Measurements from ENCODE around the gene SVEP1.

Gene SVEP1

GRCh38 chr9:110521206-110521605 lies 58.3 kb downstream of the SVEP1 start:
- Histone ChIP-seq H3K4me2 (ENCODE audit: insufficient read depth, low read length, poor library complexity, severe bottlenecking) (no peak overlapping the region), H2BK15ac (ENCODE audit: low read length) (no peak overlapping the region), H3K36me3 (replicated peaks in 1 of 2; ENCODE audit: control insufficient read depth in 2 of 2, insufficient read depth in 2 of 2, low read length in 2 of 2) (no peaks in the 10 kb centered on the region), H3K4ac (ENCODE audit: low read length) (no peak overlapping the region), H3K27ac (replicated peaks; ENCODE audit: low read length) (no peak overlapping the region), H2AK5ac (ENCODE audit: low read depth, low read length) (no peak overlapping the region), H3K14ac (ENCODE audit: low read length) (no peak overlapping the region), H4K8ac (ENCODE audit: low read depth, low read length) (no peak overlapping the region), H3K23ac (ENCODE audit: low read depth, low read length, poor library complexity) (no peak overlapping the region), H3K27me3 (ENCODE audit: control insufficient read depth in 3 of 3, insufficient read depth in 3 of 3, low read depth in 1 of 3, low read length in 3 of 3) (no peaks in the 10 kb centered on the region), H3K79me1 (ENCODE audit: low read depth, low read length) (no peaks in the 10 kb centered on the region), H2BK12ac (ENCODE audit: low read length) (no peak overlapping the region), H3K4me3 (ENCODE audit: low read length in 2 of 2) (no peak overlapping the region), H3K18ac (ENCODE audit: low read length) (no peak overlapping the region), H2BK120ac (ENCODE audit: low read depth, low read length) (no peak overlapping the region), H4K91ac (ENCODE audit: low read depth, low read length, poor library complexity) (no peak overlapping the region), H3K9ac (ENCODE audit: low read depth, low read length, poor library complexity) (no peak overlapping the region), H3K9me3 (replicated peaks in 1 of 2; ENCODE audit: control insufficient read depth in 2 of 2, insufficient read depth in 1 of 2, low read depth in 1 of 2, low read length in 2 of 2) (no peaks in the 10 kb centered on the region), H3K4me1 (ENCODE audit: control insufficient read depth in 2 of 2, insufficient read depth in 1 of 2, low read depth in 1 of 2, low read length in 2 of 2) (peaks cover 0 to 4% of the 10 kb centered on the region in 2 donors), H2AFZ (ENCODE audit: low read length) (peak overlapping the region; percentile 32), H2BK5ac (ENCODE audit: low read length) (no peak overlapping the region)
- no CpG with 5 or more reads among the region's 2 CpGs for WGBS, 2 donors (ENCODE audit: extremely low coverage in 2 of 2, insufficient read length in 2 of 2, insufficient replicate concordance in 1 of 2)
- DNase-seq (ENCODE audit: low spot score) = no peak

GRCh38 chr9:110520120-110520701 lies 59.3 kb downstream of the SVEP1 start:
- Histone ChIP-seq H3K4me2 (ENCODE audit: insufficient read depth, low read length, poor library complexity, severe bottlenecking) (no peak overlapping the region), H3K14ac (ENCODE audit: low read length) (no peak overlapping the region), H2AK5ac (ENCODE audit: low read depth, low read length) (no peak overlapping the region), H3K4ac (ENCODE audit: low read length) (no peak overlapping the region), H3K9ac (ENCODE audit: low read depth, low read length, poor library complexity) (no peak overlapping the region), H2BK120ac (ENCODE audit: low read depth, low read length) (no peak overlapping the region), H4K91ac (ENCODE audit: low read depth, low read length, poor library complexity) (no peak overlapping the region), H2BK12ac (ENCODE audit: low read length) (no peak overlapping the region), H2BK5ac (ENCODE audit: low read length) (no peak overlapping the region), H3K27me3 (ENCODE audit: control insufficient read depth in 3 of 3, insufficient read depth in 3 of 3, low read depth in 1 of 3, low read length in 3 of 3) (no peaks in the 10 kb centered on the region), H3K9me3 (replicated peaks in 1 of 2; ENCODE audit: control insufficient read depth in 2 of 2, insufficient read depth in 1 of 2, low read depth in 1 of 2, low read length in 2 of 2) (no peaks in the 10 kb centered on the region), H3K36me3 (replicated peaks in 1 of 2; ENCODE audit: control insufficient read depth in 2 of 2, insufficient read depth in 2 of 2, low read length in 2 of 2) (no peaks in the 10 kb centered on the region), H2BK15ac (ENCODE audit: low read length) (no peak overlapping the region), H3K4me3 (ENCODE audit: low read length in 2 of 2) (no peak overlapping the region), H2AFZ (ENCODE audit: low read length) (no peak overlapping the region), H3K23ac (ENCODE audit: low read depth, low read length, poor library complexity) (no peak overlapping the region), H3K18ac (ENCODE audit: low read length) (no peak overlapping the region), H3K4me1 (ENCODE audit: control insufficient read depth in 2 of 2, insufficient read depth in 1 of 2, low read depth in 1 of 2, low read length in 2 of 2) (peaks cover 0 to 4% of the 10 kb centered on the region in 2 donors), H4K8ac (ENCODE audit: low read depth, low read length) (no peak overlapping the region), H3K27ac (replicated peaks; ENCODE audit: low read length) (no peak overlapping the region), H3K79me1 (ENCODE audit: low read depth, low read length) (no peaks in the 10 kb centered on the region)
- WGBS, 2 donors (ENCODE audit: extremely low coverage in 2 of 2, insufficient read length in 2 of 2, insufficient replicate concordance in 1 of 2) = 100% methylated on average over 1 of the region's 6 CpGs; no CpG with 5 or more reads in 1 of the 2 donors
- DNase-seq (ENCODE audit: low spot score) = no peak

- DNase-seq (ENCODE audit: low spot score) = no peak
- no peaks in the 10 kb centered on the region for H3K9me3 ChIP-seq (replicated peaks in 1 of 2; ENCODE audit: control insufficient read depth in 2 of 2, insufficient read depth in 1 of 2, low read depth in 1 of 2, low read length in 2 of 2)
Observed at GRCh38 chr9:110517483-110517882, 62.1 kb downstream of the SVEP1 start.

DNA sequence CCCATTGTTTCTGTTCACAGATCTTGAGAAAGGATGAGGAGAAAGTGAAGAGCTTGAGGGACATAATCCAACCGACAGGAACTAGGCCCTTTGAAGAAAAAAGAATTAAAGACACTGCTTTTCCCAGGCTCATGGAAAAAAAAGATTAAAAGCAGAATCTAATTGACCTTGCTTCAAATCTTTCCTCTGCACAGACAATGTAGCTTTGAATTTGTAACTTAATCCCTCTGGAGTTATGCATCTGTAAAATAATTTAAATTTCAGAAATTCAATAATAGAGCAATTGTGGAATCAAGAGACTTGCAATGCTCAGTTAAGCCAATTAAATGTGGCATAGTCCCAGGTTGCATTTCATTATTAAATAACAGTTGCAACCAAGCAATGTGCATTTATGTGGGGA lies 64.6 kb downstream of the SVEP1 start:
- Histone ChIP-seq H3K4ac (ENCODE audit: low read length) (no peak overlapping the region), H2AFZ (ENCODE audit: low read length) (no peak overlapping the region), H4K91ac (ENCODE audit: low read depth, low read length, poor library complexity) (no peak overlapping the region), H3K4me1 (ENCODE audit: control insufficient read depth in 2 of 2, insufficient read depth in 1 of 2, low read depth in 1 of 2, low read length in 2 of 2) (peaks cover 0 to 3% of the 10 kb centered on the region in 2 donors), H3K9ac (ENCODE audit: low read depth, low read length, poor library complexity) (no peak overlapping the region), H3K27me3 (ENCODE audit: control insufficient read depth in 3 of 3, insufficient read depth in 3 of 3, low read depth in 1 of 3, low read length in 3 of 3) (no peaks in the 10 kb centered on the region), H3K79me1 (ENCODE audit: low read depth, low read length) (no peaks in the 10 kb centered on the region), H3K18ac (ENCODE audit: low read length) (no peak overlapping the region), H3K23ac (ENCODE audit: low read depth, low read length, poor library complexity) (no peak overlapping the region), H2BK120ac (ENCODE audit: low read depth, low read length) (no peak overlapping the region), H3K4me2 (ENCODE audit: insufficient read depth, low read length, poor library complexity, severe bottlenecking) (no peak overlapping the region), H2BK5ac (ENCODE audit: low read length) (no peak overlapping the region), H3K27ac (replicated peaks; ENCODE audit: low read length) (no peak overlapping the region), H3K9me3 (replicated peaks in 1 of 2; ENCODE audit: control insufficient read depth in 2 of 2, insufficient read depth in 1 of 2, low read depth in 1 of 2, low read length in 2 of 2) (peaks cover 0 to 3% of the 10 kb centered on the region in 2 donors), H2BK15ac (ENCODE audit: low read length) (no peak overlapping the region), H3K36me3 (replicated peaks in 1 of 2; ENCODE audit: control insufficient read depth in 2 of 2, insufficient read depth in 2 of 2, low read length in 2 of 2) (no peaks in the 10 kb centered on the region), H4K8ac (ENCODE audit: low read depth, low read length) (no peak overlapping the region), H2AK5ac (ENCODE audit: low read depth, low read length) (no peak overlapping the region), H3K14ac (ENCODE audit: low read length) (no peak overlapping the region), H2BK12ac (ENCODE audit: low read length) (no peak overlapping the region), H3K4me3 (ENCODE audit: low read length in 2 of 2) (no peak overlapping the region)
- DNase-seq (ENCODE audit: low spot score) = no peak
- WGBS, 2 donors (ENCODE audit: extremely low coverage in 2 of 2, insufficient read length in 2 of 2, insufficient replicate concordance in 1 of 2) = no CpG with 5 or more reads among the region's 1 CpG

More at GRCh38 chr9:110517483-110517882, 62.1 kb downstream of the SVEP1 start:
- Histone ChIP-seq H2BK120ac (ENCODE audit: low read depth, low read length) (no peak overlapping the region), H3K4me1 (ENCODE audit: control insufficient read depth in 2 of 2, insufficient read depth in 1 of 2, low read depth in 1 of 2, low read length in 2 of 2) (peaks cover 0 to 4% of the 10 kb centered on the region in 2 donors), H3K4me2 (ENCODE audit: insufficient read depth, low read length, poor library complexity, severe bottlenecking) (no peak overlapping the region), H3K36me3 (replicated peaks in 1 of 2; ENCODE audit: control insufficient read depth in 2 of 2, insufficient read depth in 2 of 2, low read length in 2 of 2) (no peaks in the 10 kb centered on the region), H3K27me3 (ENCODE audit: control insufficient read depth in 3 of 3, insufficient read depth in 3 of 3, low read depth in 1 of 3, low read length in 3 of 3) (no peaks in the 10 kb centered on the region), H3K4ac (ENCODE audit: low read length) (no peak overlapping the region), H2BK12ac (ENCODE audit: low read length) (no peak overlapping the region), H4K91ac (ENCODE audit: low read depth, low read length, poor library complexity) (no peak overlapping the region), H3K18ac (ENCODE audit: low read length) (no peak overlapping the region), H2BK5ac (ENCODE audit: low read length) (no peak overlapping the region), H3K4me3 (ENCODE audit: low read length in 2 of 2) (no peak overlapping the region), H2AFZ (ENCODE audit: low read length) (no peak overlapping the region), H3K9ac (ENCODE audit: low read depth, low read length, poor library complexity) (no peak overlapping the region), H3K79me1 (ENCODE audit: low read depth, low read length) (no peaks in the 10 kb centered on the region), H4K8ac (ENCODE audit: low read depth, low read length) (no peak overlapping the region), H3K27ac (replicated peaks; ENCODE audit: low read length) (no peak overlapping the region), H2BK15ac (ENCODE audit: low read length) (no peak overlapping the region), H3K14ac (ENCODE audit: low read length) (no peak overlapping the region), H3K23ac (ENCODE audit: low read depth, low read length, poor library complexity) (no peak overlapping the region), H2AK5ac (ENCODE audit: low read depth, low read length) (no peak overlapping the region)
- WGBS, 2 donors (ENCODE audit: extremely low coverage in 2 of 2, insufficient read length in 2 of 2, insufficient replicate concordance in 1 of 2) = no CpG with 5 or more reads among the region's 5 CpGs
